Activated naive CD4-positive, alpha-beta T cell treated with anti-CD3 and anti-CD28 coated beads, Interleukin-2, amount 10 ng/mL, durations not matched to agents 7 days and 5 days (primary cell): ENCODE measurements around the gene HOXC10.

Experiments
- CTCF ChIA-PET: fragments of 350-600 bp; sonication (Branson Sonifier 250); formaldehyde crosslinking; loops from one replicate; lab custom pipeline; 2021; ENCODE audit warnings: antibody characterized with exemption; lab: Charles Lee
- DNase-seq: peaks from one replicate; pipeline ENCODE4 v3.0.0-alpha.2; 2020
- H3K27ac Mint-ChIP-seq: one replicate; pipeline ENCODE4 v1.8.0; 2021; ENCODE audit warnings: mild to moderate bottlenecking, moderate library complexity, mixed read lengths
- H3K27me3 Mint-ChIP-seq: one replicate; pipeline ENCODE4 v1.8.0; 2021; ENCODE audit warnings: mild to moderate bottlenecking, mixed read lengths
- H3K36me3 Mint-ChIP-seq: one replicate; pipeline ENCODE4 v1.8.0; 2021; ENCODE audit warnings: mixed read lengths
- H3K4me1 Mint-ChIP-seq: one replicate; pipeline ENCODE4 v1.8.0; 2021; ENCODE audit warnings: mixed read lengths
- H3K4me3 Mint-ChIP-seq: one replicate; pipeline ENCODE4 v1.8.0; 2021; ENCODE audit warnings: mild to moderate bottlenecking, moderate library complexity, mixed read lengths
- H3K9me3 Mint-ChIP-seq: one replicate; pipeline ENCODE4 v1.8.0; 2021; ENCODE audit warnings: mixed read lengths

The HOXC10 gene

GRCh38 chr12:54033106-54033979 is 48.4 kb downstream of the HOXC10 start:
- Mint-ChIP-seq H3K4me1 (peaks cover 23% of the 10 kb centered on the region), H3K27me3 (peaks cover 100% of the 10 kb centered on the region)

GRCh38 chr12:54033980-54034784 is 49.2 kb downstream of the HOXC10 start:
- DNase-seq: no peak
- H3K27ac Mint-ChIP-seq: no peak overlapping the region
- CTCF ChIA-PET: interaction anchor here (1.9 to 3.1 kb wide), 2 partner anchors 158 to 174 kb away, joined by 4 to 42 read pairs; no protein-coding TSS in a partner anchor
- H3K36me3 Mint-ChIP-seq: peaks cover 3% of the 10 kb centered on the region
- H3K9me3 Mint-ChIP-seq: no peaks in the 10 kb centered on the region
- peaks cover 100% of the 10 kb centered on the region for H3K27me3 Mint-ChIP-seq
- H3K4me1 Mint-ChIP-seq: peaks cover 20% of the 10 kb centered on the region
- peak overlapping the region; percentile 52 for H3K4me3 Mint-ChIP-seq

More at GRCh38 chr12:54033106-54033979, 48.4 kb downstream of the HOXC10 start:
- no peaks in the 10 kb centered on the region for H3K9me3 Mint-ChIP-seq
- H3K27ac Mint-ChIP-seq: peak overlapping the region; percentile 65
- H3K36me3 Mint-ChIP-seq: peaks cover 3% of the 10 kb centered on the region
- CTCF ChIA-PET: interaction anchor here (0.7 to 4.9 kb wide), 23 partner anchors 8 to 276 kb away, joined by 3 to 93 read pairs (median 6); partner anchors contain the start of genes HOXC8 and SMUG1
- peak overlapping the region; percentile 39 for H3K4me3 Mint-ChIP-seq
- no peak for DNase-seq

GRCh38 chr12:54034785-54035310 is 49.9 kb downstream of the HOXC10 start:
- no peaks in the 10 kb centered on the region for H3K9me3 Mint-ChIP-seq
- peaks cover 4% of the 10 kb centered on the region for H3K36me3 Mint-ChIP-seq
- CTCF ChIA-PET: interaction anchor here (1.5 to 1.9 kb wide), 2 partner anchors 157 to 166 kb away, joined by 4 to 5 read pairs; no protein-coding TSS in a partner anchor
- no peak overlapping the region for H3K4me3 Mint-ChIP-seq
- H3K4me1 Mint-ChIP-seq: peaks cover 19% of the 10 kb centered on the region
- no peak for DNase-seq
- H3K27me3 Mint-ChIP-seq: peaks cover 100% of the 10 kb centered on the region
- peak overlapping the region; percentile 72 for H3K27ac Mint-ChIP-seq

GRCh38 chr12:54035568-54036264 is 50.8 kb downstream of the HOXC10 start:
- Mint-ChIP-seq H3K4me3 (no peak overlapping the region), H3K36me3 (peaks cover 4% of the 10 kb centered on the region), H3K27ac (no peak overlapping the region), H3K9me3 (no peaks in the 10 kb centered on the region), H3K27me3 (peaks cover 100% of the 10 kb centered on the region), H3K4me1 (peaks cover 17% of the 10 kb centered on the region)
- no peak for DNase-seq
- CTCF ChIA-PET: interaction anchor here (0.7 to 1.9 kb wide), 5 partner anchors 35 to 171 kb away, joined by 3 to 5 read pairs (median 4); partner anchors contain the start of gene SMUG1

GRCh38 chr12:54036620-54037359 is 51.8 kb downstream of the HOXC10 start:
- Mint-ChIP-seq H3K27ac (no peak overlapping the region), H3K27me3 (peaks cover 100% of the 10 kb centered on the region), H3K9me3 (no peaks in the 10 kb centered on the region), H3K4me1 (peaks cover 17% of the 10 kb centered on the region), H3K4me3 (no peak overlapping the region), H3K36me3 (peaks cover 4% of the 10 kb centered on the region)
- no peak for DNase-seq
- CTCF ChIA-PET: interaction anchor here (0.9 to 1.2 kb wide), 2 partner anchors 153 to 155 kb away, joined by 3 to 5 read pairs; partner anchors contain the start of gene SMUG1

- peaks cover 2% of the 10 kb centered on the region for H3K36me3 Mint-ChIP-seq
- no peak overlapping the region for H3K27ac Mint-ChIP-seq
- no peak overlapping the region for H3K4me3 Mint-ChIP-seq
- no peaks in the 10 kb centered on the region for H3K9me3 Mint-ChIP-seq
- CTCF ChIA-PET: interaction anchor here (0.7 to 0.9 kb wide), 3 partner anchors 154 to 174 kb away, joined by 3 read pairs; no protein-coding TSS in a partner anchor
- DNase-seq: no peak
- H3K4me1 Mint-ChIP-seq: peaks cover 16% of the 10 kb centered on the region
- peaks cover 100% of the 10 kb centered on the region for H3K27me3 Mint-ChIP-seq
Observed at GRCh38 chr12:54037360-54038283, 52.7 kb downstream of the HOXC10 start.

- Mint-ChIP-seq H3K9me3 (no peaks in the 10 kb centered on the region), H3K36me3 (peaks cover 1% of the 10 kb centered on the region), H3K4me3 (no peak overlapping the region), H3K4me1 (peaks cover 15% of the 10 kb centered on the region), H3K27ac (no peak overlapping the region), H3K27me3 (peaks cover 100% of the 10 kb centered on the region)
- CTCF ChIA-PET: interaction anchor here (0.7 to 0.9 kb wide), 2 partner anchors 153 to 173 kb away, joined by 3 read pairs; no protein-coding TSS in a partner anchor
- no peak for DNase-seq
Observed at GRCh38 chr12:54038284-54038870, 53.4 kb downstream of the HOXC10 start.

- CTCF ChIA-PET: no interaction called here
- Mint-ChIP-seq H3K36me3 (peaks cover 1% of the 10 kb centered on the region), H3K27me3 (peaks cover 100% of the 10 kb centered on the region), H3K4me3 (no peak overlapping the region), H3K4me1 (peaks cover 17% of the 10 kb centered on the region), H3K9me3 (no peaks in the 10 kb centered on the region), H3K27ac (no peak overlapping the region)
- DNase-seq: no peak
Observed at GRCh38 chr12:54038871-54039414, 54.0 kb downstream of the HOXC10 start.

- DNase-seq: no peak
- H3K27me3 Mint-ChIP-seq: peaks cover 100% of the 10 kb centered on the region
- no peak overlapping the region for H3K4me3 Mint-ChIP-seq
- H3K4me1 Mint-ChIP-seq: peaks cover 19% of the 10 kb centered on the region
- CTCF ChIA-PET: interaction anchor here (1.6 kb wide), 1 partner anchor 161 kb away, joined by 4 read pairs; no protein-coding TSS in a partner anchor
- no peak overlapping the region for H3K27ac Mint-ChIP-seq
- H3K9me3 Mint-ChIP-seq: no peaks in the 10 kb centered on the region
- peaks cover 1% of the 10 kb centered on the region for H3K36me3 Mint-ChIP-seq
Observed at GRCh38 chr12:54039417-54040147, 54.6 kb downstream of the HOXC10 start.
